Endothelial cell of umbilical vein (primary cell): ENCODE data around the gene INPP5B. TPM values are rescaled to one million over a fixed set of nuclear protein-coding genes. Genes with fewer than 3 reads are reported as not detected.

ENCODE experiments used
- BruUV-seq: library from RNA; stranded (reverse); fragments of 400-500 nt; replicated peaks from 2 replicates; lab custom pipeline; 2021; lab: Mats Ljungman, UMichigan
- CTCF ChIA-PET: fragments of 300-600, 350-600 bp; sonication (Branson Sonifier 250); formaldehyde crosslinking; loops from one replicate; lab custom pipeline; 2021; ENCODE audit warnings: antibody characterized with exemption, inconsistent platforms; lab: Charles Lee
- POLR2A ChIA-PET: fragments of 300-600, 350-600 bp; sonication (Branson Sonifier 250); formaldehyde crosslinking; loops from one replicate; lab custom pipeline; 2021; ENCODE audit warnings: antibody characterized with exemption, inconsistent platforms; lab: Charles Lee
- DNase-seq: peaks from one replicate; pipeline ENCODE4 v3.0.0-alpha.2; 2011; ENCODE audit warnings: low read depth, low spot score
- FAIRE-seq: peaks from 2 replicates; lab custom pipeline; 2011; peaks lifted over from hg19 to GRCh38; lab: Jason Lieb, UNC
- H2AFZ ChIP-seq: 2 replicates; pipeline ENCODE4 v1.6.0; 2012; ENCODE audit warnings: low read depth, low read length, control low read depth, inconsistent platforms
- H3K27ac ChIP-seq: 2 replicates; pipeline ENCODE4 v1.5.1; 2011; ENCODE audit warnings: low read depth, mild to moderate bottlenecking, control low read depth, low read length, moderate library complexity; ENCODE audit not compliant: insufficient read depth
- H3K27me3 ChIP-seq, 2 experiments: 2 replicates each; pipeline versions ENCODE4 v1.6.0 to v1.6.1; 2011; ENCODE audit warnings: low read length in 2 of 2, mixed read lengths in 1 of 2; ENCODE audit not compliant: control insufficient read depth in 2 of 2, insufficient read depth in 2 of 2
- H3K36me3 ChIP-seq, 2 experiments: 2 replicates in 1 of 2; 3 replicates in 1 of 2; pipeline ENCODE4 v1.5.1; 2011; ENCODE audit warnings: low read length in 2 of 2, mild to moderate bottlenecking in 1 of 2, moderate library complexity in 1 of 2; ENCODE audit not compliant: control insufficient read depth in 2 of 2, insufficient read depth in 2 of 2; ENCODE audit errors: extremely low read depth in 1 of 2
- H3K4me1 ChIP-seq: 3 replicates; pipeline ENCODE4 v1.5.1; 2011; ENCODE audit warnings: mild to moderate bottlenecking, low read length; ENCODE audit not compliant: control insufficient read depth, insufficient read depth; ENCODE audit errors: extremely low read depth
- H3K4me2 ChIP-seq: 2 replicates; pipeline ENCODE4 v1.6.1; 2011; ENCODE audit warnings: low read length, control low read depth, mixed read lengths; ENCODE audit not compliant: insufficient read depth
- H3K4me3 ChIP-seq, 3 experiments: fragments of 200-600 bp in 1 of 3; sonication (generic), shearing (Covaris generic) in 1 of 3; replicated peaks in 1 of 3; 2 replicates each; pipeline ENCODE4 v1.5.1; 2011 to 2016; ENCODE audit warnings: control low read depth in 3 of 3, low read length in 3 of 3, mild to moderate bottlenecking in 2 of 3, inconsistent platforms in 1 of 3, low read depth in 1 of 3, moderate library complexity in 1 of 3; ENCODE audit not compliant: insufficient read depth in 1 of 3
- H3K79me2 ChIP-seq: 2 replicates; pipeline ENCODE4 v1.6.0; 2012; ENCODE audit warnings: low read length, inconsistent platforms; ENCODE audit not compliant: control insufficient read depth, insufficient read depth
- H3K9ac ChIP-seq: replicated peaks from 2 replicates; pipeline ENCODE3; 2011; ENCODE audit warnings: low read length, control low read depth; ENCODE audit not compliant: insufficient read depth; ENCODE audit errors: extremely low read depth
- H3K9me1 ChIP-seq: replicated peaks from 3 replicates; pipeline ENCODE4 v1.6.0; 2011; ENCODE audit warnings: mild to moderate bottlenecking, low read length; ENCODE audit not compliant: control insufficient read depth, insufficient read depth; ENCODE audit errors: extremely low read depth
- H3K9me3 ChIP-seq: replicated peaks from 2 replicates; pipeline ENCODE4 v1.5.1; 2012; ENCODE audit warnings: low read length, inconsistent platforms; ENCODE audit not compliant: control insufficient read depth, insufficient read depth
- H4K20me1 ChIP-seq: replicated peaks from 2 replicates; pipeline ENCODE3; 2011; ENCODE audit warnings: mild to moderate bottlenecking, low read length; ENCODE audit not compliant: control insufficient read depth, insufficient read depth; ENCODE audit errors: extremely low read depth
- CTCF ChIP-seq, 2 donors: IDR thresholded peaks; 1 replicate in 1 of 2; 2 replicates in 1 of 2; pipeline ENCODE4 v1.5.1; 2011; ENCODE audit warnings: low read length in 2 of 2, mild to moderate bottlenecking in 2 of 2, moderate library complexity in 2 of 2, control low read depth in 1 of 2, inconsistent platforms in 1 of 2, low read depth in 1 of 2; ENCODE audit not compliant: insufficient read depth in 1 of 2; ENCODE audit errors: extremely low read depth in 1 of 2
- EZH2 ChIP-seq: IDR thresholded peaks from 2 replicates; pipeline ENCODE4 v1.6.1; 2012; ENCODE audit warnings: borderline replicate concordance, low read depth, mild to moderate bottlenecking, moderate library complexity, low read length, inconsistent platforms; ENCODE audit not compliant: severe bottlenecking
- FOS ChIP-seq: IDR thresholded peaks from 2 replicates; pipeline ENCODE4 v1.6.1; 2011; ENCODE audit warnings: mild to moderate bottlenecking, low read length, moderate library complexity, borderline replicate concordance; ENCODE audit not compliant: insufficient read depth
- GATA2 ChIP-seq: IDR thresholded peaks from 2 replicates; pipeline ENCODE4 v1.7.0; 2011; ENCODE audit warnings: low read depth, mild to moderate bottlenecking, moderate library complexity, mixed read lengths, low read length; ENCODE audit not compliant: insufficient read length, insufficient read depth
- JUN ChIP-seq: IDR thresholded peaks from 2 replicates; pipeline ENCODE4 v1.6.1; 2011; ENCODE audit warnings: borderline replicate concordance, low read depth; ENCODE audit not compliant: insufficient read length, insufficient read depth
- MAX ChIP-seq: IDR thresholded peaks from 2 replicates; pipeline ENCODE4 v1.6.1; 2011; ENCODE audit not compliant: insufficient read depth, insufficient read length
- MYC ChIP-seq: IDR thresholded peaks from one replicate; pipeline ENCODE4 v1.6.1; 2011; ENCODE audit warnings: mild to moderate bottlenecking, low read depth, low read length
- POLR2A ChIP-seq: IDR thresholded peaks from 2 replicates; pipeline ENCODE4 v1.6.1; 2012; ENCODE audit warnings: low read depth, mild to moderate bottlenecking, control low read depth, low read length
- POLR2AphosphoS5 ChIP-seq: IDR thresholded peaks from 2 replicates; pipeline ENCODE4 v1.6.1; 2012; ENCODE audit warnings: low read depth, mild to moderate bottlenecking, control low read depth, low read length, moderate library complexity; ENCODE audit not compliant: insufficient read depth
- dilution Hi-C: fragments of 300-500 bp; cut with MboI; formaldehyde crosslinking; loops from one replicate; pipeline ENCODE4 v1.15.0; 2019; ENCODE audit warnings: low sequenced_read_pairs; ENCODE audit not compliant: extremely low pct_ligation_motif_present
- intact Hi-C: fragments of 100-400 bp; cut with micrococcal nuclease; formaldehyde crosslinking; loops from one replicate; pipeline ENCODE4 v1.10.0; 2022
- polyA plus RNA-seq, 4 experiments: library from polyadenylated mRNA; depleted of rRNA in 3 of 4; stranded (reverse) in 3 of 4; unstranded in 1 of 4; fragments of >200 nt; gene quantifications; 2 replicates each; pipeline versions ENCODE4 v1.2.1 to v1.2.3, GENCODE V29; 2011 to 2012; ENCODE audit warnings: missing spikeins in 1 of 4
- total RNA-seq: library from RNA; stranded (reverse); gene quantifications from 2 replicates; pipeline ENCODE4 v1.2.3, GENCODE V29; 2021

The INPP5B gene
- total and polyA plus RNA-seq, 2 donors (not counting 3 experiments of a cell fraction or from before 2014, with no cell fraction given): 7.4 to 14.7 TPM

- TF ChIP-seq CTCF (IDR thresholded peaks at IDR 0.05; ENCODE audit: extremely low read depth in 1 of 2, insufficient read depth in 1 of 2, low read depth in 1 of 2, low read length in 2 of 2) (no peak), GATA2 (no peak), FOS (no peak), POLR2A (no peak), EZH2 (no peak), JUN (no peak), MYC (no peak), POLR2AphosphoS5 (no peak), MAX (no peak)
- Histone ChIP-seq H3K4me1 (no peaks in the 10 kb centered on the region), H3K79me2 (no peaks in the 10 kb centered on the region), H3K9ac (no peak overlapping the region), H3K9me1 (no peaks in the 10 kb centered on the region), H4K20me1 (no peaks in the 10 kb centered on the region), H3K27ac (no peak overlapping the region), H3K9me3 (no peaks in the 10 kb centered on the region), H3K36me3 (peaks cover 0 to 34% of the 10 kb centered on the region in 2 experiments), H3K4me2 (no peak overlapping the region), H3K27me3 (no peaks in the 10 kb centered on the region), H2AFZ (no peak overlapping the region), H3K4me3 (no peak overlapping the region)
- dilution Hi-C loops: no loop called here
- intact Hi-C loops: no loop called here
- DNase-seq (no peak), FAIRE-seq (no peak)
- no TSS peak for BruUV-seq
- ChIA-PET POLR2A (no interaction called here), CTCF (no interaction called here)
Observed at GRCh38 chr1:37884145-37884544, 62.7 kb downstream of the INPP5B start.
